HG03196 (cell line): ENCODE data around the gene ZSCAN1.

Source experiments
- ATAC-seq: cut with Tn5 transposase; IDR thresholded peaks from one replicate; pipeline ENCODE4 v1.9.1; 2021; ENCODE audit not compliant: unreplicated experiment

ZSCAN1 gene

GRCh38 chr19:58067240-58067912 is 33.6 kb downstream of the ZSCAN1 start:
- no peak for ATAC-seq

DNA sequence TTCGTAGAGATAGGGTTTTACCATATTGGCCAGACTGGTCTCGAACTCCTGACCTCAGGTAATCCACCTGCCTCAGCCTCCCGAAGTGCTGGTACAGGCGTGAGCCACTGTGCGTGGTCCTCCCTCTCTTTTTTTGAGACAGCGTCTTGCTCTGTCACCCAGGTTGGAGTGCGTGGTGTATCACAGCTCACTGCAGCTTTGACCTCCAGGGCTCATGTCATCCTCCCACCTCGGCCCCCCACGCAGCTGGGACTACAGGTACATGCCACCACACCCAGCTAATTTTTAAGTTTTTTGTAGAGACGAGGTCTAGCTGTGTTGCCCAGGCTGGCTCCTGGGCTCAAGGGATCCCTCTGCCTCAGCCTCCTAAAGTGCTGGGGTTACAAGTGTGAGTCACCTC is 46.0 kb downstream of the ZSCAN1 start:
- ATAC-seq: no peak

DNA sequence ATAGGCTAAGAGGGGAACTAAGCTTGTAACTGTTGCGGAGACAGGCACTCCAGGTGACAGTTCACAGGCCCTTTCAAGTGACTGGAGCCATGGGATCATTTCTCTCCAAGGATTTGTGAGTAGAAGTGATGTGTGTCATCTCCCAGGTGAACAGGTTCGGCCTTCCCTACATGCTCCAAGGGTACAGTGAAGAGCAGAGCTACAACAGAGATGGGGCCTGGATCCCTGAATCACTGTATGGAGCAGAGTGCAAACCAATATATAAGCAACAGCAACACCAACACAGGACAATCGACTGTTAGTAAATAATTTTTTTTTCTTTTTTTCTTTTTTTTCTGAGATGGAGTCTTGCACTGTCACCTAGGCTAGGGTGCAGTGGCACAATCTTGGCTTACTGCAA is 49.2 kb downstream of the ZSCAN1 start:
- ATAC-seq: no peak

- ATAC-seq: no peak
Observed at GRCh38 chr19:58084596-58085347, 50.9 kb downstream of the ZSCAN1 start.

- no peak for ATAC-seq
Observed at GRCh38 chr19:58085348-58085875, 51.6 kb downstream of the ZSCAN1 start.

GRCh38 chr19:58086825-58087710 is 53.2 kb downstream of the ZSCAN1 start:
- ATAC-seq: no peak

GRCh38 chr19:58088521-58089052 is 54.8 kb downstream of the ZSCAN1 start:
- no peak for ATAC-seq

GRCh38 chr19:58089846-58090245 is 56.0 kb downstream of the ZSCAN1 start:
- no peak for ATAC-seq

DNA sequence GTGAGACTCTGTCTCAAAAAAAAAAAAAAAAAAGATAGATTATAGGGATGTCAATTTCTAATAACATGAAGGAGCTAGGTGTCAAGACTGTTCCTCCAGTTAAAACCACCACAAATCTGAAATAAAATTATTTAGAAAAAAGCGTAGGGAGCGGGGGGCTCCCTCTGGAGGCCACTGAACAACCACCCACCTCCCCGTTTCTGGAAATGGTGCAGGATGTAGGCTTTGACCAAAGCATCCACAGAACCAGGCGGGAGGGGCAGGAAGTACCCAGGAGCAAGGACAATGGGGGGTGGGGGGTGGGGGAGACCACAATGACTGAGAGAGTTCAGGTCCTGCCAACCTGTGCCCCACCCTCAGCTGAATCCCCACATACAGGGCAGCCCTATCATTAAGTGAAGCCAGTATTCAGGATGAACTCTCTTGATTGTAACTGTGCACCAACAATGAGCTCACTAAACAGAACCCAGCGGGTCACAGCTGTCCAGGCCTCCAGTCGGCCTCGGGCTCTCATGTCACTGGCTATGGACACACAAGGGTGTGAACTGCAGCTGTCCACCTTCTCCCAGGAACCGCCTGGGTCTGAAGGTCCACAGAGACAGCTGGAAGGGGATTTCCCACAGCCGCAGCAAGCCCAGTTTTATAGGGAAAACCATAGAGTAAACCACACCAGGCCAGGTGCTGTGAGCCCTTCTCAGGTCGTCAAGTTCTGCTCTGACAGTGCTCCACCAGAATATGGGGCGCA is 57.6 kb downstream of the ZSCAN1 start:
- no peak for ATAC-seq

DNA sequence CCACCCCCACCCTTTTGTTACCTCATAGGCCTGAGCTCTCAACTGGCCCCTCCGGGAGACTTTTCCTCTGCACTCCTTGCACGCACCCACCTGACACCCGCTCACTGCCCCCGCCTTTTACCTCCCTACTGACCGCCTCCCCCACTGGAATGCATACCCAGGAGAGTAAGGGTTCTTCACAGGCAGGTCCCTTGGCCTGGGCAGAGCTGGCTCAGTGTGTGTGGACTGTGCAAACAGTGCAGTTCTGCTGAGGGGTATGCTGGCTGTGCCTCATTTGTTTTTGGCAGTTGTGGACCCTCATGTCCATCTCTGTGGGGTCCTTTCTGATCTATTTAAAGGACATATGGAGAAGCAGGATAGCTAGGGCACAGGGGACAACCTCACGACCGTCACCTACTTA is 59.2 kb downstream of the ZSCAN1 start:
- no peak for ATAC-seq

GRCh38 chr19:58095328-58095727 is 61.5 kb downstream of the ZSCAN1 start:
- no peak for ATAC-seq

DNA sequence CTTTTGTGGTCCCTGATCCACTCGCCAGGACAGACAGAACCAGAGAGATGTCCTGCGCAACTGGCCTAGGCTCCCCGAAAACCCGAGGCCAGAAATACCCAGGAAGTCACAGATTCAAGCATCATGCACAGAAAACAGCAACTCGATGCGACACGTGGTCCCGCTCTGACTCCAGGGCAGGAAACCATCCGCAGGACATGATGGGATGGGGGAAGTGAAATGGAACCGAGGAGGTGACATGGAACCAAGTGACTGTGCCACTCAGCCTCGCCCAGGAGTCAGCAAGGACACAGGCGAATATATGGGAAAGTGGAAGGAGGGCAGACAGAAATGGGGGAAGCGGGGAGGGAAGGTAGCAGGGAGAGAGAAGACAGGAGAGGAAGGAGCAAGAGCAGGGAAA is 63.1 kb downstream of the ZSCAN1 start:
- no peak for ATAC-seq

DNA sequence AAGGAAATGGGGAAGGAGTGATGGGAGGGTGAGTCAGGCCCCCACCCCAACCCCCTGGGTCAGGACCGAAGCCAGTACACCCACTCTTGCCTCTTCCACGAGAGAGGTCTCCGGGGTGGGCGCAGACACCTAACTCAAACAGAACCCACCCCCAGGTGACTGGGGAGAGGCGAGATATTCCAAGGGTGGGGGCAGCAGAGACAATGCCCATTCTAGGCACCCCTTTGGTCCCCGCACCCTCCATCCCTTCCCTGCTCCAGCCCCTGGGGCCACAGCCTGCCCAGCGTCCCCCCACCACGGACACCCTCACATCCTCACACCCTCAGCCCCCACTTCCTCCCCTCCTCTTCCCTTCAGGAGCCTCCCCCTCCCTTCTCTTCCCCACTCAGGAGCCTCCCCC is 63.5 kb downstream of the ZSCAN1 start:
- no peak for ATAC-seq

- ATAC-seq: no peak
Observed at GRCh38 chr19:58097781-58098681, 64.2 kb downstream of the ZSCAN1 start, which contains the start of gene ZSCAN18. Gene ZSCAN18 (minus strand): TSS chr19:58098231. CDS start chr19:58090267, 7,964 bp downstream.

DNA sequence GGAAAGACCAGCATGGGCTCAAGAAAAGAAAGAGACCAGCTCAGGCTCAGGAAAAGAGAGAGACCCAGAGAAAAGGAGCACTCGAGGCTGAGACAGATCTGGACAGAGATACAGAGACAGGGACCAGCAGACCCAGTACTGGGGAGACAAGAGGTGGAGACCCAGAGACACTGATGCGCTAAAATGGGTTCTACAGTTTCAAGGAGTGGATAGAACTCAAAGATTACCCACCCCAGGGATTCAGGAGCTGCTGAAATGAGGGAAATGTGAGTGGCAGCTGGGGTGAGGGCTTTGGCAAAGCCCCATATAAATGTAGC is 64.8 kb downstream of the ZSCAN1 start:
- no peak for ATAC-seq
